ENCODE measurements around the gene ADRA1B. TPM values are rescaled to one million over a fixed set of nuclear protein-coding genes. Genes with fewer than 3 reads are reported as not detected.
A peak's percentile ranks its signal among the peaks of the same experiment; 100 is the strongest.

ADRA1B gene
- total RNA-seq, 2 donors from 2014 or later: 0.60 to 0.68 TPM

- H3K27ac ChIP-seq (ENCODE audit: low read depth, low read length): no peak overlapping the region
- H3K9ac ChIP-seq (ENCODE audit: extremely low read depth, low read length, poor library complexity, severe bottlenecking): no peak overlapping the region
- Mint-ChIP-seq H3K4me1 (peaks cover 8% of the 10 kb centered on the region), H3K9me3 (no peaks in the 10 kb centered on the region), H3K27me3 (ENCODE audit: insufficient read depth) (peaks cover 73% of the 10 kb centered on the region), H3K27ac (no peak overlapping the region), H3K36me3 (ENCODE audit: low read depth) (no peaks in the 10 kb centered on the region), H3K4me3 (no peak overlapping the region)
- no peaks in the 10 kb centered on the region for H3K9me3 ChIP-seq (ENCODE audit: control insufficient read depth, low read length)
- H3K4me3 ChIP-seq (ENCODE audit: low read length): no peak overlapping the region
- peaks cover 75% of the 10 kb centered on the region for H3K27me3 ChIP-seq (ENCODE audit: control insufficient read depth, insufficient read depth, low read length, poor library complexity, severe bottlenecking)
- no peaks in the 10 kb centered on the region for H3K36me3 ChIP-seq (ENCODE audit: control insufficient read depth, insufficient read depth, low read length)
- 64 to 88% methylated on average over 4 of the region's 4 CpGs for WGBS, 2 experiments (ENCODE audit: insufficient coverage in 1 of 2, insufficient read length in 1 of 2)
- H3K4me1 ChIP-seq (ENCODE audit: control insufficient read depth, insufficient read depth, low read length): no peaks in the 10 kb centered on the region
- DNase-seq: no peak
- no peak for TF ChIP-seq CTCF (conservative IDR thresholded peaks at IDR 0.05)
Observed at GRCh38 chr5:159971038-159971437, 54.8 kb downstream of the ADRA1B start.

GRCh38 chr5:159971514-159971913 lies 55.2 kb downstream of the ADRA1B start:
- Histone ChIP-seq H3K9me3 (ENCODE audit: control insufficient read depth, low read length) (no peaks in the 10 kb centered on the region), H3K4me3 (ENCODE audit: low read length) (peak overlapping the region; percentile 22), H3K36me3 (ENCODE audit: control insufficient read depth, insufficient read depth, low read length) (no peaks in the 10 kb centered on the region), H3K27me3 (ENCODE audit: control insufficient read depth, insufficient read depth, low read length, poor library complexity, severe bottlenecking) (peaks cover 71% of the 10 kb centered on the region), H3K4me1 (ENCODE audit: control insufficient read depth, insufficient read depth, low read length) (no peaks in the 10 kb centered on the region), H3K27ac (ENCODE audit: low read depth, low read length) (no peak overlapping the region), H3K9ac (ENCODE audit: extremely low read depth, low read length, poor library complexity, severe bottlenecking) (no peak overlapping the region)
- peaks cover 8% of the 10 kb centered on the region for H3K4me1 Mint-ChIP-seq
- H3K36me3 Mint-ChIP-seq (ENCODE audit: low read depth): no peaks in the 10 kb centered on the region
- no peak for TF ChIP-seq CTCF (conservative IDR thresholded peaks at IDR 0.05)
- 47 to 64% methylated on average over 7 to 11 of the region's 11 CpGs for WGBS, 2 experiments (ENCODE audit: insufficient coverage in 1 of 2, insufficient read length in 1 of 2)
- no peaks in the 10 kb centered on the region for H3K9me3 Mint-ChIP-seq
- H3K4me3 Mint-ChIP-seq: peak overlapping the region; percentile 38
- H3K27ac Mint-ChIP-seq: no peak overlapping the region
- H3K27me3 Mint-ChIP-seq (ENCODE audit: insufficient read depth): peaks cover 69% of the 10 kb centered on the region
- no peak for DNase-seq

- H3K9me3 ChIP-seq (ENCODE audit: control insufficient read depth, low read length): no peaks in the 10 kb centered on the region
- Mint-ChIP-seq H3K36me3 (ENCODE audit: low read depth) (no peaks in the 10 kb centered on the region), H3K9me3 (no peaks in the 10 kb centered on the region), H3K27me3 (ENCODE audit: insufficient read depth) (peaks cover 67% of the 10 kb centered on the region), H3K4me1 (peaks cover 8% of the 10 kb centered on the region), H3K4me3 (peak overlapping the region; percentile 38), H3K27ac (no peak overlapping the region)
- H3K27me3 ChIP-seq (ENCODE audit: control insufficient read depth, insufficient read depth, low read length, poor library complexity, severe bottlenecking): peaks cover 68% of the 10 kb centered on the region
- H3K4me3 ChIP-seq (ENCODE audit: low read length): peak overlapping the region; percentile 22
- no peak overlapping the region for H3K27ac ChIP-seq (ENCODE audit: low read depth, low read length)
- H3K9ac ChIP-seq (ENCODE audit: extremely low read depth, low read length, poor library complexity, severe bottlenecking): no peak overlapping the region
- H3K36me3 ChIP-seq (ENCODE audit: control insufficient read depth, insufficient read depth, low read length): no peaks in the 10 kb centered on the region
- WGBS, 2 experiments (ENCODE audit: insufficient coverage in 1 of 2, insufficient read length in 1 of 2): 1 to 5% methylated on average over 19 to 76 of the region's 76 CpGs
- peak; percentile 78 for DNase-seq
- no peak for TF ChIP-seq CTCF (conservative IDR thresholded peaks at IDR 0.05)
- no peaks in the 10 kb centered on the region for H3K4me1 ChIP-seq (ENCODE audit: control insufficient read depth, insufficient read depth, low read length)
Observed at GRCh38 chr5:159971931-159972461, 55.7 kb downstream of the ADRA1B start.
